Keratinocyte (primary cell): ENCODE measurements around the gene GRM4. TPM values are rescaled to one million over a fixed set of nuclear protein-coding genes. Genes with fewer than 3 reads are reported as not detected.

Experiments
- DNase-seq: peaks from one replicate; pipeline ENCODE4 v3.0.0-alpha.2; 2011; ENCODE audit warnings: low read depth, missing footprints, low spot score
- FAIRE-seq: peaks from 2 replicates; lab custom pipeline; 2011; peaks lifted over from hg19 to GRCh38; lab: Jason Lieb, UNC
- H2AFZ ChIP-seq: 2 replicates; pipeline ENCODE4 v1.6.0; 2012; ENCODE audit warnings: low read length, control low read depth, inconsistent platforms; ENCODE audit not compliant: control insufficient read depth
- H3K27ac ChIP-seq: 2 replicates; pipeline ENCODE4 v1.5.1; 2011; ENCODE audit warnings: low read length; ENCODE audit not compliant: control insufficient read depth, insufficient read depth
- H3K27me3 ChIP-seq: 3 replicates; pipeline ENCODE4 v1.6.0; 2011; ENCODE audit warnings: low read length; ENCODE audit not compliant: control insufficient read depth, insufficient read depth; ENCODE audit errors: extremely low read depth
- H3K36me3 ChIP-seq, 2 experiments: 2 replicates in 1 of 2; 3 replicates in 1 of 2; pipeline ENCODE4 v1.5.1; 2011; ENCODE audit warnings: low read length in 2 of 2, mild to moderate bottlenecking in 1 of 2; ENCODE audit not compliant: control insufficient read depth in 2 of 2, insufficient read depth in 2 of 2; ENCODE audit errors: extremely low read depth in 1 of 2
- H3K4me1 ChIP-seq: 3 replicates; pipeline ENCODE4 v1.5.1; 2011; ENCODE audit warnings: low read length; ENCODE audit not compliant: control insufficient read depth, insufficient read depth; ENCODE audit errors: extremely low read depth
- H3K4me2 ChIP-seq: 3 replicates; pipeline ENCODE4 v1.6.0; 2011; ENCODE audit warnings: low read depth, low read length; ENCODE audit not compliant: control insufficient read depth, insufficient read depth; ENCODE audit errors: extremely low read depth
- H3K4me3 ChIP-seq, 3 experiments: fragments of 200-600 bp in 1 of 3; sonication (generic) in 1 of 3; 2 replicates in 2 of 3; 3 replicates in 1 of 3; pipeline ENCODE4 v1.5.1; 2011 to 2016; ENCODE audit warnings: low read length in 3 of 3, mild to moderate bottlenecking in 3 of 3, control low read depth in 2 of 3, inconsistent platforms in 1 of 3, low read depth in 1 of 3, mixed read lengths in 1 of 3, mixed run types in 1 of 3, moderate library complexity in 1 of 3; ENCODE audit not compliant: control insufficient read depth in 2 of 3, insufficient read depth in 2 of 3; ENCODE audit errors: extremely low read depth in 1 of 3
- H3K79me2 ChIP-seq: 2 replicates; pipeline ENCODE4 v1.6.0; 2012; ENCODE audit warnings: low read length; ENCODE audit not compliant: control insufficient read depth, insufficient read depth
- H3K9ac ChIP-seq: 3 replicates; pipeline ENCODE4 v1.6.0; 2011; ENCODE audit warnings: low read length; ENCODE audit not compliant: control insufficient read depth, insufficient read depth; ENCODE audit errors: extremely low read depth
- H3K9me1 ChIP-seq: 3 replicates; pipeline ENCODE4 v1.6.0; 2011; ENCODE audit warnings: low read length; ENCODE audit not compliant: control insufficient read depth, insufficient read depth; ENCODE audit errors: extremely low read depth
- H3K9me3 ChIP-seq: 2 replicates; pipeline ENCODE4 v1.5.1; 2012; ENCODE audit warnings: low read depth, low read length; ENCODE audit not compliant: control insufficient read depth
- H4K20me1 ChIP-seq: 3 replicates; pipeline ENCODE4 v1.6.0; 2011; ENCODE audit warnings: low read length; ENCODE audit not compliant: control insufficient read depth, insufficient read depth; ENCODE audit errors: extremely low read depth
- EZH2 ChIP-seq: IDR thresholded peaks from one replicate; pipeline ENCODE4 v1.6.1; 2012; ENCODE audit warnings: inconsistent platforms, mild to moderate bottlenecking, low read length, moderate library complexity
- dilution Hi-C: fragments of 300-500 bp; cut with MboI; formaldehyde crosslinking; loops from one replicate; pipeline ENCODE4 v1.7.0; 2020; ENCODE audit warnings: low sequenced_read_pairs; ENCODE audit not compliant: extremely low pct_ligation_motif_present
- polyA plus RNA-seq, 5 experiments: library from polyadenylated mRNA; depleted of rRNA in 3 of 5; stranded (reverse) in 3 of 5; stranded (forward) in 1 of 5; unstranded in 1 of 5; fragments of >200 nt; gene quantifications; 1 replicate in 1 of 5; 2 replicates in 3 of 5; 3 replicates in 1 of 5; pipeline versions ENCODE4 v1.2.1 to v1.2.3, GENCODE V29; 2011 to 2012; ENCODE audit warnings: missing spikeins in 2 of 5, low read depth in 1 of 5, low replicate concordance in 1 of 5
- TF ChIP-seq, protein P1 (sequence below), 3 experiments: IDR thresholded peaks in 1 of 3; conservative IDR thresholded peaks in 1 of 3; optimal IDR thresholded peaks in 1 of 3; 2 replicates in 2 of 3; 3 replicates in 1 of 3; pipeline versions ENCODE3 to v1.5.1; 2011; ENCODE audit warnings: low read length in 3 of 3, mild to moderate bottlenecking in 3 of 3, moderate library complexity in 2 of 3, control low read depth in 1 of 3, inconsistent platforms in 1 of 3; ENCODE audit not compliant: insufficient read depth in 2 of 3; ENCODE audit errors: extremely low read depth in 1 of 3

The GRM4 gene
- polyA plus RNA-seq, 1 donor (not counting 4 experiments of a cell fraction or from before 2014, with no cell fraction given) = not detected

DNA sequence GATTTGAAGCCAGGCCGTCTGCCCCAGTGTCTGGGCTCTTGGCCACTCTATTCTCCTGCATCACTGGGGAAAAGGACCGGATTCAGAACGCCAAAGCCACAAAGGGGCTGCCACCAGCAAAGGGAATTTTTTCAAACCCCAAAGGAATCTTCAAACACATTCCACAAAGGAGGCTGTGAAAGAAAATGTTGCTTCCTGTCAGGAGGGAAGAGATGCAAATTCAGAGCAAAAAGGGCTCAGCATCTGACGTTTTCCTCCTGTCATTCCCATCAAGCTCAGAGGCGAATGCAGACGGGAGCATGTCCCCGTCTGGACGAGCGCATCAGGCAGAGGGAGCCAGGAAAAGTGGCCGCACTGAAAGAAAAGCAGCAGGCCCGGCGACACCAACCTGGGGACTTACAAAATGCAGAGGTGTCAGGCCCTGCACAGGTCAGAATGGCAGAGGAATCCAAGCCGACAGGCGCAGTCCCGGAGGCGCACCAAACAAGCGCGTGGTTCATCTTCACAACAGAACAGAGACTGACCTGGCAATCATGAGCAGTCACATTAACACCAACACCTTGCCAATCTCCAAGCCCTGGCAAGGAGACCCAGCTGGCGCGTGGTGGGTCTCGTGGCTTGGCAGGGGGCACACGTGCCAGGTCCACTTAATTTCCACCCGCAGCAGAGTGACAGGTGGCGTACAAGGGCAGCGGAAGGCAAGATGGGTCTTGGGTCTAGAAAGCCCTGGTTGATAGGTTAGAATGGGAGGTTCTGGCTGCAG, 62.8 kb downstream of the GRM4 start:
- H3K9ac ChIP-seq = no peak overlapping the region
- no peaks in the 10 kb centered on the region for H3K79me2 ChIP-seq
- FAIRE-seq (no peak), DNase-seq (no peak)
- H2AFZ ChIP-seq = no peak overlapping the region
- TF ChIP-seq, protein P1, sequence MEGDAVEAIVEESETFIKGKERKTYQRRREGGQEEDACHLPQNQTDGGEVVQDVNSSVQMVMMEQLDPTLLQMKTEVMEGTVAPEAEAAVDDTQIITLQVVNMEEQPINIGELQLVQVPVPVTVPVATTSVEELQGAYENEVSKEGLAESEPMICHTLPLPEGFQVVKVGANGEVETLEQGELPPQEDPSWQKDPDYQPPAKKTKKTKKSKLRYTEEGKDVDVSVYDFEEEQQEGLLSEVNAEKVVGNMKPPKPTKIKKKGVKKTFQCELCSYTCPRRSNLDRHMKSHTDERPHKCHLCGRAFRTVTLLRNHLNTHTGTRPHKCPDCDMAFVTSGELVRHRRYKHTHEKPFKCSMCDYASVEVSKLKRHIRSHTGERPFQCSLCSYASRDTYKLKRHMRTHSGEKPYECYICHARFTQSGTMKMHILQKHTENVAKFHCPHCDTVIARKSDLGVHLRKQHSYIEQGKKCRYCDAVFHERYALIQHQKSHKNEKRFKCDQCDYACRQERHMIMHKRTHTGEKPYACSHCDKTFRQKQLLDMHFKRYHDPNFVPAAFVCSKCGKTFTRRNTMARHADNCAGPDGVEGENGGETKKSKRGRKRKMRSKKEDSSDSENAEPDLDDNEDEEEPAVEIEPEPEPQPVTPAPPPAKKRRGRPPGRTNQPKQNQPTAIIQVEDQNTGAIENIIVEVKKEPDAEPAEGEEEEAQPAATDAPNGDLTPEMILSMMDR (optimal IDR thresholded peaks at IDR 0.05 in 1 of 3, IDR thresholded peaks at IDR 0.05 in 1 of 3, conservative IDR thresholded peaks at IDR 0.05 in 1 of 3; ENCODE audit: extremely low read depth in 1 of 3, insufficient read depth in 2 of 3, low read length in 3 of 3) = no peak
- no peak for TF ChIP-seq EZH2
- H3K4me2 ChIP-seq = no peak overlapping the region
- no peaks in the 10 kb centered on the region for H3K9me3 ChIP-seq
- no peaks in the 10 kb centered on the region for H3K36me3 ChIP-seq
- dilution Hi-C loops = no loop called here
- H3K4me3 ChIP-seq = no peak overlapping the region
- no peak overlapping the region for H3K27ac ChIP-seq
- H3K27me3 ChIP-seq = peaks cover 4% of the 10 kb centered on the region
- H3K4me1 ChIP-seq = no peaks in the 10 kb centered on the region
- H3K9me1 ChIP-seq = no peaks in the 10 kb centered on the region
- peaks cover 2% of the 10 kb centered on the region for H4K20me1 ChIP-seq

DNA sequence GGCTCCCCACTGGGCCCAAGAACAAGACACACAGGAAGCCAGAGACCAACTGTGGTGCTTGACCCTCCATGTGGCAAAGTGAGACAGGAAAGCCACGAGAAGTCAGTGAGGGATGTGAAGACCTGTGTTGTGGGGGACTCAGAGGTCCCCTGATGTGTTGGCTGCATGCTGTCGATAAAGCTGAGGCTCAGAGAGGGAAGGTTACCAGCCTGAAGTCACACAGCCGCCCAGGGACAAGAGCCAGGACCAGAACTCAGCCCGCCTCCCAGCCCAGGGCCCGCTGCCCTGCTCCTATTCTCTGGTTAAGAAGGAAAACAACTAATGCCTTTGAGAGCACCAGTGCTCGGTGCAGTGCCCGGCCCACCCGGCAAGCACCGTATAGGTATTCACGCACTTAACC, 63.5 kb downstream of the GRM4 start:
- no peak overlapping the region for H2AFZ ChIP-seq
- no peaks in the 10 kb centered on the region for H3K9me1 ChIP-seq
- H3K4me2 ChIP-seq = no peak overlapping the region
- no peaks in the 10 kb centered on the region for H3K4me1 ChIP-seq
- H4K20me1 ChIP-seq = peaks cover 2% of the 10 kb centered on the region
- H3K79me2 ChIP-seq = no peaks in the 10 kb centered on the region
- dilution Hi-C loops = no loop called here
- FAIRE-seq (no peak), DNase-seq (no peak)
- H3K27ac ChIP-seq = no peak overlapping the region
- H3K36me3 ChIP-seq = no peaks in the 10 kb centered on the region
- H3K9ac ChIP-seq = no peak overlapping the region
- H3K4me3 ChIP-seq = no peak overlapping the region
- TF ChIP-seq EZH2 = no peak
- no peaks in the 10 kb centered on the region for H3K9me3 ChIP-seq
- H3K27me3 ChIP-seq = peaks cover 4% of the 10 kb centered on the region
